ENCODE results near the gene PGLYRP2. TPM values are rescaled to one million over a fixed set of nuclear protein-coding genes. Genes with fewer than 3 reads are reported as not detected.
A peak's percentile ranks its signal among the peaks of the same experiment; 100 is the strongest.

The PGLYRP2 gene
- total RNA-seq, 2 donors from 2014 or later = not detected

DNA sequence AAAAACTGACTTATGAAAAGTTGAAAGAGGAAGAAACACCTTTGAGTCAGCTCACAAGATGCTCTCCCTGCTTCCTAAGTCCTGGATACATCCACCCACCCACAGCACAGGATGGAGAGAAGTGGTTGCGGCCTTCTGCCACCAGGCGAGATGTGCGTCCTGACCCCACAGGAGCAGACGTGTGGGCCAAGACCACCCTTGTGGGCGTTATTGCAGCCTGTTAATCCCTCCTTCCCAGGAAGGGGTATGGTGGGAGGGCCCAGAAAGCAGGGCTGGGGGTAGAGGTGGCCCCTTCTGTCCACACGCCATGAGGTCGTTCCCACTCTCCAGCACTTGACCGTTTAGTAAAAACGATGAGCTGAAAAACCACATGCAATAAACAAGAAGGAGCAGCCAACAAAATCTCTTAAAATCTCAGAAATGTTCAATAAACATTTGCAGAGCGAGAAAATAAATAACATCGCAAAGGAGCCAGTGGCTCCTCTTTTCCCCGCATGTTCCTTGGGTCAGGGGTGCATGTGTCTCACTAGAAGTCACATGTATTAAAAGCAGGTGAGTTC lies 58.1 kb downstream of the PGLYRP2 start:
- TF ChIP-seq, protein P1, sequence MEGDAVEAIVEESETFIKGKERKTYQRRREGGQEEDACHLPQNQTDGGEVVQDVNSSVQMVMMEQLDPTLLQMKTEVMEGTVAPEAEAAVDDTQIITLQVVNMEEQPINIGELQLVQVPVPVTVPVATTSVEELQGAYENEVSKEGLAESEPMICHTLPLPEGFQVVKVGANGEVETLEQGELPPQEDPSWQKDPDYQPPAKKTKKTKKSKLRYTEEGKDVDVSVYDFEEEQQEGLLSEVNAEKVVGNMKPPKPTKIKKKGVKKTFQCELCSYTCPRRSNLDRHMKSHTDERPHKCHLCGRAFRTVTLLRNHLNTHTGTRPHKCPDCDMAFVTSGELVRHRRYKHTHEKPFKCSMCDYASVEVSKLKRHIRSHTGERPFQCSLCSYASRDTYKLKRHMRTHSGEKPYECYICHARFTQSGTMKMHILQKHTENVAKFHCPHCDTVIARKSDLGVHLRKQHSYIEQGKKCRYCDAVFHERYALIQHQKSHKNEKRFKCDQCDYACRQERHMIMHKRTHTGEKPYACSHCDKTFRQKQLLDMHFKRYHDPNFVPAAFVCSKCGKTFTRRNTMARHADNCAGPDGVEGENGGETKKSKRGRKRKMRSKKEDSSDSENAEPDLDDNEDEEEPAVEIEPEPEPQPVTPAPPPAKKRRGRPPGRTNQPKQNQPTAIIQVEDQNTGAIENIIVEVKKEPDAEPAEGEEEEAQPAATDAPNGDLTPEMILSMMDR (IDR thresholded peaks at IDR 0.05) = no peak
- H3K9me3 ChIP-seq = no peaks in the 10 kb centered on the region
- peaks cover 36% of the 10 kb centered on the region for H3K36me3 ChIP-seq
- peaks cover 13 to 38% of the 10 kb centered on the region in 2 donors for H3K4me1 ChIP-seq (ENCODE audit: control insufficient read depth in 1 of 2, low read depth in 2 of 2)
- H3K4me3 ChIP-seq = no peak overlapping the region
- ATAC-seq (ENCODE audit: insufficient number of reproducible peaks, low FRiP score, low read depth) (no peak), DNase-seq (ENCODE audit: low spot score) (no peak)
- no peaks in the 10 kb centered on the region for H3K27me3 ChIP-seq (replicated peaks; ENCODE audit: insufficient read depth)
- peak overlapping the region; percentile 53 to 62 for H3K27ac ChIP-seq

- Histone ChIP-seq H3K4me3 (peak overlapping the region; percentile 84), H3K4me1 (ENCODE audit: control insufficient read depth in 1 of 2, low read depth in 2 of 2) (peaks cover 14 to 51% of the 10 kb centered on the region in 2 donors), H3K27me3 (replicated peaks; ENCODE audit: insufficient read depth) (no peaks in the 10 kb centered on the region), H3K36me3 (peaks cover 21% of the 10 kb centered on the region), H3K9me3 (no peaks in the 10 kb centered on the region), H3K27ac (peak overlapping the region; percentile 35 to 50)
- DNase-seq (ENCODE audit: low spot score) = no peak
- ATAC-seq (ENCODE audit: insufficient number of reproducible peaks, low FRiP score, low read depth) = no peak
- TF ChIP-seq, protein P1 (IDR thresholded peaks at IDR 0.05) = no peak
Observed at GRCh38 chr19:15419413-15420025, 59.8 kb downstream of the PGLYRP2 start.

Other genes starting within 250 kb of the PGLYRP2 start
- 1 to 10 TPM in 1 of 2 donors, not detected in 1; 1.2 TPM for gene EPHX3, start 247.1 kb downstream of the PGLYRP2 start, total RNA-seq
- 10 to 100 TPM; 49.0 to 70.9 TPM for gene BRD4, start 147.0 kb downstream of the PGLYRP2 start, total RNA-seq
- 10 to 100 TPM; 18.7 to 54.9 TPM for gene AKAP8, start 99.7 kb downstream of the PGLYRP2 start, total RNA-seq
- 100 to 1,000 TPM; 163 to 247 TPM for gene AKAP8L, start 60.5 kb downstream of the PGLYRP2 start, total RNA-seq
- gene WIZ, start 29.5 kb downstream of the PGLYRP2 start, total RNA-seq = 10 to 100 TPM; 37.8 to 45.3 TPM
- gene RASAL3, start 15.0 kb downstream of the PGLYRP2 start, total RNA-seq = 1 to 10 TPM; 4.1 to 5.1 TPM
- gene CYP4F22, start 29.0 kb upstream of the PGLYRP2 start, total RNA-seq = not detected
- not detected for gene CYP4F8, start 135.7 kb upstream of the PGLYRP2 start, total RNA-seq
- gene CYP4F3, start 161.4 kb upstream of the PGLYRP2 start, total RNA-seq = 1 to 10 TPM in 1 of 2 donors, not detected in 1; 1.4 TPM
- 1 to 10 TPM; 4.6 to 4.7 TPM for gene CYP4F12, start 193.6 kb upstream of the PGLYRP2 start, total RNA-seq
- not detected for gene OR10H2, start 248.5 kb upstream of the PGLYRP2 start, total RNA-seq